Testis (tissue), 2 donors: ENCODE results near the gene SH2D3C.

Source experiments
- POLR2A ChIP-seq: fragments of 450-650 bp; IDR thresholded peaks from one replicate; pipeline ENCODE4 v1.6.1; 2017; ENCODE audit warnings: antibody characterized with exemption, mild to moderate bottlenecking, moderate library complexity
- TF ChIP-seq, protein P1 (sequence below), 3 experiments: fragments of 450-650 bp in 2 of 3; fragments of 200-600 bp in 1 of 3; sonication (generic) in 1 of 3; IDR thresholded peaks; one replicate each; pipeline ENCODE4 v1.5.1; 2016 to 2019; ENCODE audit warnings: antibody characterized with exemption in 3 of 3, mild to moderate bottlenecking in 2 of 3, moderate library complexity in 1 of 3

DNA sequence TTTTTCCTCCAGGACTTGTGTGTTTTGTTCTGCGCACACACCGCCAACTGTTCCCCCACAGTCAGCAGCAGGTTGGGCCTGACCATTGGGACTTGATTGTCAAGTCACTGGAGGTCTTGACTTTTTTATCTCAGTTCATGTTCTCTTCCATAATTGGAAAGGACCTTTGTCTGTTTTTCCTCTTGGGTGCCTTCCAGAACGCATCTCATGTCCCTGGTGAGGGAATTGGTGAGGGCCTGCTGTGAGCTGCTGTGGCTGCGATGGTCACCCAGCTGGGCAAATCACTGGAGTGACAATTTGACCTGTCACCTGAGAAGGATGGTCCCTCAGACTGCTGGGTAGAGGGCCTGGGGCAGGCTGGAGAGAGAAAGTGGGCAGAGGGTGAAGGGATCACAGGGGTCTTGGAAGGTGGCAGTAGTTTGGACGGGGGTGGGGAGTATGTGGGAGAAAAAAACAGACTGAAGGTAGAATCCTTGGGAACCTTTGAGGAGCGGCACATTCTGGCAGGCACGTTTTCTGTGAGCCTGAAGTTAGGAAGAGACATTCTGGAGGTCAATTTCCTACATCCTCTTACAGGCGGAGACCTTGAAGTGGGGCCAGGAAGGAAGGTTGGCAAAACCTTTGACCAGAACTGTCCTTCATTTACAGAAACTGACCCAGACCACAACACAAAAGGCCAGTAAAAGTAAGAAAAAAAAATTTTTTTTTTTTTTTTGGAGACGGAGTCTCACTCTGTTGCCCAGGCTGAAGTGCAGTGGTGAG lies 11.8 kb upstream of the SH2D3C start:
- TF ChIP-seq POLR2A: no peak
- TF ChIP-seq, protein P1, sequence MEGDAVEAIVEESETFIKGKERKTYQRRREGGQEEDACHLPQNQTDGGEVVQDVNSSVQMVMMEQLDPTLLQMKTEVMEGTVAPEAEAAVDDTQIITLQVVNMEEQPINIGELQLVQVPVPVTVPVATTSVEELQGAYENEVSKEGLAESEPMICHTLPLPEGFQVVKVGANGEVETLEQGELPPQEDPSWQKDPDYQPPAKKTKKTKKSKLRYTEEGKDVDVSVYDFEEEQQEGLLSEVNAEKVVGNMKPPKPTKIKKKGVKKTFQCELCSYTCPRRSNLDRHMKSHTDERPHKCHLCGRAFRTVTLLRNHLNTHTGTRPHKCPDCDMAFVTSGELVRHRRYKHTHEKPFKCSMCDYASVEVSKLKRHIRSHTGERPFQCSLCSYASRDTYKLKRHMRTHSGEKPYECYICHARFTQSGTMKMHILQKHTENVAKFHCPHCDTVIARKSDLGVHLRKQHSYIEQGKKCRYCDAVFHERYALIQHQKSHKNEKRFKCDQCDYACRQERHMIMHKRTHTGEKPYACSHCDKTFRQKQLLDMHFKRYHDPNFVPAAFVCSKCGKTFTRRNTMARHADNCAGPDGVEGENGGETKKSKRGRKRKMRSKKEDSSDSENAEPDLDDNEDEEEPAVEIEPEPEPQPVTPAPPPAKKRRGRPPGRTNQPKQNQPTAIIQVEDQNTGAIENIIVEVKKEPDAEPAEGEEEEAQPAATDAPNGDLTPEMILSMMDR (IDR thresholded peaks at IDR 0.05): no peak
